Glomerular endothelial cell (primary cell): ENCODE measurements around the gene ZNF765. TPM values are rescaled to one million over a fixed set of nuclear protein-coding genes. Genes with fewer than 3 reads are reported as not detected.
"Not testable (repeated sequence)": the region's sequence is repeated elsewhere in the genome, so short reads cannot be mapped to it uniquely, and the experiment has no call there.

Source experiments
- DNase-seq: peaks from one replicate; pipeline ENCODE4 v3.0.0-alpha.2; 2011; ENCODE audit warnings: low read depth, low spot score; ENCODE audit errors: extremely low read depth
- total RNA-seq: library from RNA; depleted of rRNA; stranded (reverse); fragments of >200 nt; gene quantifications from 2 replicates; pipeline ENCODE4 v1.2.3, GENCODE V29; 2015

ZNF765 gene
- 5.0 and 12.7 TPM in 2 replicates for total RNA-seq

GRCh38 chr19:53394974-53395839 is at the start of gene ZNF765:
ZNF765 (plus strand) TSS chr19:53395149; CDS start chr19:53398016, 2,867 bp downstream.
- peak; percentile 37 for DNase-seq

- DNase-seq: no peak
These were observed 39.2 kb upstream of the ZNF765 start for GRCh38 chr19:53355739-53356138.

- DNase-seq: no peak
These were observed 36.9 kb upstream of the ZNF765 start for GRCh38 chr19:53357821-53358581.

GRCh38 chr19:53360056-53360455 is 34.9 kb upstream of the ZNF765 start:
- DNase-seq: not testable (repeated sequence)

- no peak for DNase-seq
These were observed 29.6 kb upstream of the ZNF765 start, which contains the start of gene ZNF525 for GRCh38 chr19:53365134-53365898. ZNF525 (plus strand) TSS chr19:53365705; CDS start chr19:53372282, 6,577 bp downstream.

GRCh38 chr19:53365899-53366493 is 29.0 kb upstream of the ZNF765 start:
- no peak for DNase-seq

- DNase-seq: no peak
These were observed 22.8 kb upstream of the ZNF765 start for GRCh38 chr19:53372196-53372595.

- DNase-seq: no peak
These were observed 20.7 kb upstream of the ZNF765 start for GRCh38 chr19:53374288-53374687.

- DNase-seq: no peak
These were observed 20.2 kb upstream of the ZNF765 start for GRCh38 chr19:53374743-53375142.

- DNase-seq: no peak
These were observed 13.6 kb upstream of the ZNF765 start for GRCh38 chr19:53381376-53381775.

- no peak for DNase-seq
These were observed 6.8 kb upstream of the ZNF765 start for GRCh38 chr19:53388168-53388567.

GRCh38 chr19:53388904-53389303 is 6.0 kb upstream of the ZNF765 start:
- DNase-seq: no peak

- no peak for DNase-seq
These were observed 5.4 kb upstream of the ZNF765 start for GRCh38 chr19:53389571-53389970.

- DNase-seq: no peak
These were observed 5.0 kb upstream of the ZNF765 start for GRCh38 chr19:53389978-53390377.

- peak; percentile 12 for DNase-seq
These were observed 401 bp upstream of the ZNF765 start for GRCh38 chr19:53394522-53394973.

- DNase-seq: not testable (repeated sequence)
These were observed 1.0 kb downstream of the ZNF765 start for GRCh38 chr19:53395840-53396524.

GRCh38 chr19:53396525-53396868 is 1.5 kb downstream of the ZNF765 start:
- DNase-seq: no peak

GRCh38 chr19:53397918-53398317 is 3.0 kb downstream of the ZNF765 start:
- DNase-seq: not testable (repeated sequence)

GRCh38 chr19:53409505-53410204 is 14.7 kb downstream of the ZNF765 start:
- DNase-seq: no peak
